OCI-LY1 (cell line): ENCODE data around the gene TIMP2.

Experiments used
- H2AFZ ChIP-seq: fragments of 200-600 bp; sonication (generic), shearing (Covaris generic); 2 replicates; pipeline ENCODE4 v1.6.0; 2014; ENCODE audit warnings: antibody characterized with exemption, mild to moderate bottlenecking, low read length
- H3F3A ChIP-seq: fragments of 200-600 bp; sonication (generic), shearing (Covaris generic); 2 replicates; pipeline ENCODE4 v1.6.0; 2014; ENCODE audit warnings: mild to moderate bottlenecking, antibody characterized with exemption, low read length, moderate library complexity; ENCODE audit not compliant: insufficient read depth
- H3K27ac ChIP-seq: fragments of 200-600 bp; sonication (generic); 2 replicates; pipeline ENCODE4 v1.5.1; 2014; ENCODE audit warnings: low read length, mixed run types, mild to moderate bottlenecking, low read depth; ENCODE audit not compliant: poor library complexity, severe bottlenecking
- H3K27me3 ChIP-seq: fragments of 200-600 bp; sonication (generic); 2 replicates; pipeline ENCODE4 v1.6.0; 2014; ENCODE audit warnings: antibody characterized with exemption, mild to moderate bottlenecking, low read length, moderate library complexity; ENCODE audit not compliant: insufficient read depth
- H3K36me3 ChIP-seq: fragments of 200-600 bp; sonication (generic); 2 replicates; pipeline ENCODE4 v1.6.1; 2014; ENCODE audit warnings: mild to moderate bottlenecking, antibody characterized with exemption, low read length, moderate library complexity, mixed read lengths; ENCODE audit not compliant: insufficient read depth
- H3K4me1 ChIP-seq: fragments of 200-600 bp; sonication (generic); 2 replicates; pipeline ENCODE4 v1.5.1; 2014; ENCODE audit warnings: mild to moderate bottlenecking, low read length, moderate library complexity; ENCODE audit not compliant: insufficient read depth, severe bottlenecking
- H3K4me2 ChIP-seq: fragments of 200-600 bp; sonication (generic), shearing (Covaris generic); 2 replicates; pipeline ENCODE4 v1.6.1; 2014; ENCODE audit warnings: low read length
- H3K4me3 ChIP-seq: fragments of 200-600 bp; sonication (generic); 2 replicates; pipeline ENCODE4 v1.5.1; 2014; ENCODE audit warnings: low read length, low read depth, mild to moderate bottlenecking, mixed read lengths; ENCODE audit not compliant: poor library complexity, severe bottlenecking
- H3K79me2 ChIP-seq: fragments of 200-600 bp; shearing (Covaris generic); 2 replicates; pipeline ENCODE4 v1.6.1; 2016; ENCODE audit warnings: mixed run types, low read length, mixed read lengths; ENCODE audit not compliant: insufficient read depth
- H3K9ac ChIP-seq: fragments of 200-600 bp; sonication (generic), shearing (Covaris generic); 2 replicates; pipeline ENCODE4 v1.6.1; 2014; ENCODE audit warnings: mild to moderate bottlenecking, low read length, mixed read lengths
- H3K9me2 ChIP-seq: fragments of 200-600 bp; sonication (generic), shearing (Covaris generic); 2 replicates; pipeline ENCODE4 v1.6.1; 2014; ENCODE audit warnings: low read depth, mild to moderate bottlenecking, low read length, mixed read lengths
- H3K9me3 ChIP-seq: fragments of 200-600 bp; shearing (Covaris generic); 2 replicates; pipeline ENCODE4 v1.6.1; 2014; ENCODE audit warnings: low read length, mixed read lengths
- H4K20me1 ChIP-seq: fragments of 200-600 bp; sonication (generic), shearing (Covaris generic); 2 replicates; pipeline ENCODE4 v1.6.0; 2016; ENCODE audit warnings: mild to moderate bottlenecking, low read length; ENCODE audit not compliant: insufficient read depth
- EZH2 ChIP-seq: fragments of 200-600 bp; sonication (generic), shearing (Covaris generic); IDR thresholded peaks from 2 replicates; pipeline ENCODE4 v1.8.0; 2017; ENCODE audit warnings: borderline replicate concordance, mixed run types, mild to moderate bottlenecking, antibody characterized with exemption, low read length, moderate library complexity, mixed read lengths
- TF ChIP-seq, protein P1 (sequence below): fragments of 200-600 bp; sonication (generic), shearing (Covaris generic); IDR thresholded peaks from 2 replicates; pipeline ENCODE4 v1.5.1; 2017; ENCODE audit warnings: mild to moderate bottlenecking, antibody characterized with exemption, low read length, moderate library complexity, mixed read lengths

The TIMP2 gene

DNA sequence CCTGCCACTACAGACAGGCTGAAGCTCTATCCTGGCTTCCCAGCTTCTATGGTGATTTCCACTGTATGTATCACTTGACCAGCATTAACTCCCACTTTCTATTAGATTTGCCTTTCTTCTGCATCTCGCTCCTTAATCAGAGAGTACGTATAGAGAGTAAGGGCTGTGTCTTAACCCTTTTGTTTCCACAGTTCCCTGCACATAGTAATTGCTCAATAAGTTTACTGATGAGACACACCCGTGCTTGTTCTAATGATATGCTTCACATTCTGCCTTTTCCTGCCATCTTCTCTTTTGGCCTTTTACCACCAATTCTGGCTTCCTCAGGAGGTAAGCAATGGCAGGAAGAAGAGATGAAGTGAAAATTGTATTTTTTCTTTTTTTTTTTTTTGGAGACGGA lies 64.0 kb downstream of the TIMP2 start:
- TF ChIP-seq, protein P1, sequence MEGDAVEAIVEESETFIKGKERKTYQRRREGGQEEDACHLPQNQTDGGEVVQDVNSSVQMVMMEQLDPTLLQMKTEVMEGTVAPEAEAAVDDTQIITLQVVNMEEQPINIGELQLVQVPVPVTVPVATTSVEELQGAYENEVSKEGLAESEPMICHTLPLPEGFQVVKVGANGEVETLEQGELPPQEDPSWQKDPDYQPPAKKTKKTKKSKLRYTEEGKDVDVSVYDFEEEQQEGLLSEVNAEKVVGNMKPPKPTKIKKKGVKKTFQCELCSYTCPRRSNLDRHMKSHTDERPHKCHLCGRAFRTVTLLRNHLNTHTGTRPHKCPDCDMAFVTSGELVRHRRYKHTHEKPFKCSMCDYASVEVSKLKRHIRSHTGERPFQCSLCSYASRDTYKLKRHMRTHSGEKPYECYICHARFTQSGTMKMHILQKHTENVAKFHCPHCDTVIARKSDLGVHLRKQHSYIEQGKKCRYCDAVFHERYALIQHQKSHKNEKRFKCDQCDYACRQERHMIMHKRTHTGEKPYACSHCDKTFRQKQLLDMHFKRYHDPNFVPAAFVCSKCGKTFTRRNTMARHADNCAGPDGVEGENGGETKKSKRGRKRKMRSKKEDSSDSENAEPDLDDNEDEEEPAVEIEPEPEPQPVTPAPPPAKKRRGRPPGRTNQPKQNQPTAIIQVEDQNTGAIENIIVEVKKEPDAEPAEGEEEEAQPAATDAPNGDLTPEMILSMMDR, result no peak
- TF ChIP-seq EZH2, result no peak
- no peak overlapping the region for H3K9ac ChIP-seq
- H4K20me1 ChIP-seq, result no peaks in the 10 kb centered on the region
- no peak overlapping the region for H3K4me2 ChIP-seq
- no peaks in the 10 kb centered on the region for H3F3A ChIP-seq
- H3K9me3 ChIP-seq, result no peaks in the 10 kb centered on the region
- no peak overlapping the region for H3K27ac ChIP-seq
- no peaks in the 10 kb centered on the region for H3K9me2 ChIP-seq
- no peak overlapping the region for H2AFZ ChIP-seq
- no peaks in the 10 kb centered on the region for H3K36me3 ChIP-seq
- H3K79me2 ChIP-seq, result no peaks in the 10 kb centered on the region
- H3K4me1 ChIP-seq, result no peaks in the 10 kb centered on the region
- no peaks in the 10 kb centered on the region for H3K27me3 ChIP-seq
- no peak overlapping the region for H3K4me3 ChIP-seq

DNA sequence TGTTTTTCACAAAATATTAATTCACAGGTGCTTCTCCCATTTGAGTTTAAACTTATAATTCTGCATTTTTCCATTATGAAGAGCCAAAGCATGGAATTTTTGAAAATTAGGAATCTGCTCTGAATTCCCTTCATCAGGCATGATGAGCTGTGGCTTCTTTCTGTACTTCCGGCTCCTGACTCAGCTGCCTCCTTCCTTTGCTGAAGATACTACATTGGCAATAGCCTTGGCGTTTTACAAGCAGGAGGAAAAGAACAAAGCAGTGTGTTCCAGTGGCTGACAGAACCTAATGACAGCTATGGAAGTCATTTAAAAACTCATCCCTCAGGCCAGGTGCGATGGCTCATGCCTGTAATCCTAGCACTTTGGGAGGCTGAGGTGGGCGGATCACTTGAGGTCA lies 66.1 kb downstream of the TIMP2 start:
- Histone ChIP-seq H3K4me1 (no peaks in the 10 kb centered on the region), H3K36me3 (no peaks in the 10 kb centered on the region), H3K4me2 (no peak overlapping the region), H3F3A (no peaks in the 10 kb centered on the region), H3K9ac (no peak overlapping the region), H3K27ac (no peak overlapping the region), H3K4me3 (no peak overlapping the region), H3K27me3 (0 out of 2 replicates have a peak, but pooled peaks cover under 1% of the 10 kb centered on the region), H4K20me1 (no peaks in the 10 kb centered on the region), H3K9me2 (no peaks in the 10 kb centered on the region), H2AFZ (no peak overlapping the region), H3K9me3 (no peaks in the 10 kb centered on the region), H3K79me2 (no peaks in the 10 kb centered on the region)
- TF ChIP-seq, protein P1, result no peak
- no peak for TF ChIP-seq EZH2

GRCh38 chr17:78857266-78857665 lies 67.9 kb downstream of the TIMP2 start:
- H4K20me1 ChIP-seq, result no peaks in the 10 kb centered on the region
- H3K9ac ChIP-seq, result no peak overlapping the region
- H3K36me3 ChIP-seq, result no peaks in the 10 kb centered on the region
- no peaks in the 10 kb centered on the region for H3K9me3 ChIP-seq
- H3K27me3 ChIP-seq, result 0 out of 2 replicates have a peak, but pooled peaks cover 5% of the 10 kb centered on the region
- no peaks in the 10 kb centered on the region for H3K9me2 ChIP-seq
- H3K4me1 ChIP-seq, result no peaks in the 10 kb centered on the region
- no peaks in the 10 kb centered on the region for H3F3A ChIP-seq
- no peak overlapping the region for H2AFZ ChIP-seq
- H3K4me2 ChIP-seq, result no peak overlapping the region
- H3K4me3 ChIP-seq, result no peak overlapping the region
- TF ChIP-seq, protein P1, result no peak
- no peak for TF ChIP-seq EZH2
- no peak overlapping the region for H3K27ac ChIP-seq
- no peaks in the 10 kb centered on the region for H3K79me2 ChIP-seq
